K562 (cell line): ENCODE results near the gene TTC24. TPM values are rescaled to one million over a fixed set of nuclear protein-coding genes. Genes with fewer than 3 reads are reported as not detected.

Experiments
- ATAC-seq: fragments of 200-7000 bp; cut with Tn5 transposase; 3 replicates; pipeline ENCODE4 v1.9.1; 2020; ENCODE audit warnings: moderate library complexity
- BruUV-seq: library from RNA; stranded (reverse); fragments of 400-500 nt; replicated peaks from 2 replicates; lab custom pipeline; 2021; lab: Mats Ljungman, UMichigan
- CTCF ChIA-PET: fragments of 300-600 bp; formaldehyde crosslinking; extraction: SDS; loops from one replicate; lab custom pipeline; 2021; ENCODE audit warnings: low intra/inter-chr PET ratio; lab: Yijun Ruan, JAX
- POLR2A ChIA-PET: fragments of 300-600, 350-650 bp; sonication (Branson Sonifier 250); formaldehyde crosslinking; extraction: SDS; loops from one replicate; lab custom pipeline; 2021; ENCODE audit warnings: antibody characterized with exemption, inconsistent platforms; lab: Yijun Ruan, JAX
- DNase-seq, 4 experiments: peaks; one replicate each; pipeline versions ENCODE4 v3.0.0 to v3.0.0-alpha.2; 2011 to 2018; ENCODE audit warnings: low spot score in 3 of 4, mixed read lengths in 3 of 4; ENCODE audit errors: extremely low read depth in 1 of 4
- FAIRE-seq: peaks from 2 replicates; lab custom pipeline; 2011; peaks lifted over from hg19 to GRCh38; lab: Jason Lieb, UNC
- H2AFZ ChIP-seq: 2 replicates; pipeline ENCODE4 v1.6.0; 2011; ENCODE audit warnings: low read depth, low read length, control low read depth, inconsistent platforms
- H3K27ac ChIP-seq: fragments of 200-600 bp; 3 replicates; pipeline ENCODE4 v1.8.0; 2011; ENCODE audit warnings: low read depth, mild to moderate bottlenecking, control low read depth, inconsistent platforms, low read length, moderate library complexity, mixed read lengths; ENCODE audit errors: extremely low read depth
- H3K27me3 ChIP-seq, 2 experiments: fragments of 300-600 bp in 1 of 2; 2 replicates in 1 of 2; 3 replicates in 1 of 2; pipeline versions ENCODE4 v1.6.0 to v1.8.0; 2011; ENCODE audit warnings: inconsistent platforms in 2 of 2, low read length in 2 of 2, mild to moderate bottlenecking in 1 of 2, mixed read lengths in 1 of 2, moderate library complexity in 1 of 2; ENCODE audit not compliant: control insufficient read depth in 2 of 2, insufficient read depth in 2 of 2
- H3K36me3 ChIP-seq: fragments of 300-600 bp; 3 replicates; pipeline ENCODE4 v1.8.0; 2011; ENCODE audit warnings: mild to moderate bottlenecking, low read length, inconsistent platforms; ENCODE audit not compliant: control insufficient read depth, insufficient read depth
- H3K4me1 ChIP-seq, 2 experiments: fragments of 200-600 bp in 1 of 2; replicated peaks in 1 of 2; 2 replicates in 1 of 2; 3 replicates in 1 of 2; pipeline versions ENCODE4 v1.5.1 to v1.8.0; 2011; ENCODE audit warnings: inconsistent platforms in 2 of 2, low read length in 2 of 2, mild to moderate bottlenecking in 1 of 2, mixed read lengths in 1 of 2, moderate library complexity in 1 of 2; ENCODE audit not compliant: control insufficient read depth in 2 of 2, insufficient read depth in 2 of 2
- H3K4me2 ChIP-seq: 2 replicates; pipeline ENCODE4 v1.6.1; 2011; ENCODE audit warnings: low read length, control low read depth, inconsistent platforms, mixed read lengths; ENCODE audit not compliant: insufficient read depth
- H3K4me3 ChIP-seq: fragments of 200-600 bp; sonication (generic), shearing (Covaris generic); 2 replicates; pipeline ENCODE4 v1.5.1; 2016; ENCODE audit warnings: control low read depth, inconsistent platforms
- H3K79me2 ChIP-seq: fragments of 200-600 bp; 3 replicates; pipeline ENCODE4 v1.8.0; 2011; ENCODE audit warnings: low read length, inconsistent platforms; ENCODE audit not compliant: control insufficient read depth, insufficient read depth
- H3K9ac ChIP-seq, 2 experiments: 2 replicates each; pipeline versions ENCODE4 v1.6.0 to v1.6.1; 2011; ENCODE audit warnings: low read depth in 2 of 2, low read length in 2 of 2, control low read depth in 1 of 2, inconsistent platforms in 1 of 2, mild to moderate bottlenecking in 1 of 2, mixed read lengths in 1 of 2; ENCODE audit not compliant: insufficient read depth in 1 of 2
- H3K9me1 ChIP-seq: one replicate; pipeline ENCODE4 v1.6.0; 2011; ENCODE audit warnings: inconsistent platforms, mild to moderate bottlenecking, low read length, moderate library complexity; ENCODE audit not compliant: control insufficient read depth, insufficient read depth
- H3K9me3 ChIP-seq: replicated peaks from 2 replicates; pipeline ENCODE4 v1.5.1; 2011; ENCODE audit warnings: low read depth, low read length, inconsistent platforms; ENCODE audit not compliant: control insufficient read depth, insufficient read depth
- H4K20me1 ChIP-seq: replicated peaks from 2 replicates; pipeline ENCODE4 v1.6.1; 2011; ENCODE audit warnings: low read length, inconsistent platforms, mixed read lengths; ENCODE audit not compliant: control insufficient read depth, insufficient read depth
- CC2D1A ChIP-seq: fragments of 450-650 bp; IDR thresholded peaks from 2 replicates; pipeline ENCODE4 v1.6.1; 2017; ENCODE audit warnings: mild to moderate bottlenecking
- ERF ChIP-seq: fragments of 450-650 bp; formaldehyde crosslinking; IDR thresholded peaks from 2 replicates; pipeline ENCODE4 v1.4.0; 2020; ENCODE audit warnings: mild to moderate bottlenecking, mixed read lengths
- MCM5 ChIP-seq: fragments of 450-650 bp; IDR thresholded peaks from 2 replicates; pipeline ENCODE4 v1.6.1; 2016; ENCODE audit warnings: low read depth
- NBN ChIP-seq: fragments of 450-650 bp; IDR thresholded peaks from 2 replicates; pipeline ENCODE4 v1.6.1; 2016; ENCODE audit warnings: low read depth, mild to moderate bottlenecking
- SRSF7 ChIP-seq: fragments of 200-400 bp; formaldehyde crosslinking; optimal IDR thresholded peaks from 2 replicates; pipeline ENCODE3; 2017; ENCODE audit warnings: mild to moderate bottlenecking, low read depth, low read length
- ZNF324 ChIP-seq: fragments of 250-450 bp; sonication (Bioruptor Pico); IDR thresholded peaks from 2 replicates; pipeline ENCODE4 v1.4.0; 2020; ENCODE audit warnings: mild to moderate bottlenecking
- ZNF764 ChIP-seq: fragments of 250-450 bp; sonication (Bioruptor Pico); IDR thresholded peaks from 2 replicates; pipeline ENCODE4 v1.4.0; 2020; ENCODE audit warnings: low read depth, mild to moderate bottlenecking, moderate library complexity
- WGBS: fragments of 100-300 bp; shearing (Covaris generic); methylation state at CpG from one replicate; pipeline ENCODE4 v1.1.6; 2016; ENCODE audit warnings: low coverage, mixed read lengths; ENCODE audit not compliant: insufficient coverage; ENCODE audit errors: missing lambda C conversion rate; 5-methylcytosine and 5-hydroxymethylcytosine counted together
- in situ Hi-C: fragments of 300-500 bp; cut with MboI; formaldehyde crosslinking; loops from 4 replicates; pipeline ENCODE4 v1.15.0; 2018; ENCODE audit warnings: inconsistent platforms, mixed read lengths
- intact Hi-C: fragments of 100-400 bp; cut with micrococcal nuclease; formaldehyde crosslinking; loops from 2 replicates; pipeline ENCODE4 v1.14.2; 2022
- polyA plus RNA-seq, 8 experiments: library from polyadenylated mRNA; depleted of rRNA in 4 of 8; stranded (reverse) in 5 of 8; unstranded in 3 of 8; fragments of >200 nt; fragmentation: Nextera tagmentation in 2 of 8; fragmentation: Illumina TruSeq in 1 of 8; extraction: Ambion mirVana in 2 of 8; extraction: Trizol in 1 of 8; gene quantifications; 2 replicates each; pipeline versions ENCODE4 v1.2.1 to v1.2.3, GENCODE V29; 2011 to 2014; ENCODE audit warnings: inconsistent platforms in 1 of 8, missing spikeins in 1 of 8
- total RNA-seq, 7 experiments: library from RNA; depleted of rRNA in 6 of 7; stranded (reverse); fragments of >200 nt in 6 of 7; fragmentation: Illumina TruSeq in 2 of 7; extraction: Trizol in 2 of 7; gene quantifications; 2 replicates each; pipeline versions ENCODE4 v1.2.1 to v1.2.3, GENCODE V29; 2011 to 2021; ENCODE audit warnings: low replicate concordance in 1 of 7
- TF ChIP-seq, protein P1 (sequence below): fragments of 450-650 bp; IDR thresholded peaks from 2 replicates; pipeline ENCODE4 v1.6.1; 2018; ENCODE audit not compliant: partially characterized antibody

Gene TTC24
- total and polyA plus RNA-seq, 9 of the 15 experiments (the other 6 are each of a cell fraction or from before 2014, with no cell fraction given) = not detected

DNA sequence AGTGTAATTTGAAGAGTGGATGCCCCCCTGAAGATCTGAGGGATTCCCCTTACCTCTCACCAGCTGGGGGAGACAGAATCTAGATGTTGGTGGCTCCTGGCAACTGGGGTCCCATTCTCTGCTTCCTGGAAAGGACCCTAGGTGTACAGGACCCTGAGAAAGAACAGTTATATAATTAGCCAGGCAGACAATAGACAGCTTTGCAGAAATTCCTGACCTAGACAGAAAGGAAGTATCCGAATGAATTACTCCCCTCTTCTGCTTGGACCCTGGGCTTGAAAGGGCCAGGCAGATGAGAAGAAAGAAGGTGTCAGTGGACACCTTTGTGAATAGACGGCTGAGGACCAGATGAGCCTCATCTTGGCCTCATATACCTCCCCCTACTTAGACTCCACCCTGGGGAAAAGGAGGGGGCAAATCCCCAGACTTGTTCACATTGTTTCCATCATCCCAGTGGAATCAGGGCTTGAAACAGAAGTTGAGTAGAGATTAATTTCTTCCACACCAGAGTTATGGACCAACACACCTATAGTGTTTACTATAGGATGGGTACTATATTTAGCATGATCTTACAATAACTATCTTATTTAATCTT is 5.4 kb upstream of the TTC24 start:
- no peaks in the 10 kb centered on the region for H4K20me1 ChIP-seq
- H3K36me3 ChIP-seq = no peaks in the 10 kb centered on the region
- peaks cover 8% of the 10 kb centered on the region for H3K9me1 ChIP-seq
- peaks cover 11 to 19% of the 10 kb centered on the region in 2 experiments for H3K4me1 ChIP-seq
- peaks cover 22% of the 10 kb centered on the region; the same call in 2 of the 3 replicates for H3K79me2 ChIP-seq
- peak overlapping the region; percentile 60 for H2AFZ ChIP-seq
- no peak for DNase-seq
- no peak overlapping the region for H3K4me3 ChIP-seq
- no peak for FAIRE-seq
- H3K4me2 ChIP-seq = peak overlapping the region; percentile 26; the same call in 1 of the 2 replicates
- WGBS = 27% methylated on average over 2 of the region's 2 CpGs
- no peaks in the 10 kb centered on the region for H3K27me3 ChIP-seq
- TF ChIP-seq ZNF764 = no peak
- no peak for TF ChIP-seq NBN
- no peak for TF ChIP-seq ZNF324
- TF ChIP-seq CC2D1A = no peak
- TF ChIP-seq MCM5 = no peak
- TF ChIP-seq, protein P1, sequence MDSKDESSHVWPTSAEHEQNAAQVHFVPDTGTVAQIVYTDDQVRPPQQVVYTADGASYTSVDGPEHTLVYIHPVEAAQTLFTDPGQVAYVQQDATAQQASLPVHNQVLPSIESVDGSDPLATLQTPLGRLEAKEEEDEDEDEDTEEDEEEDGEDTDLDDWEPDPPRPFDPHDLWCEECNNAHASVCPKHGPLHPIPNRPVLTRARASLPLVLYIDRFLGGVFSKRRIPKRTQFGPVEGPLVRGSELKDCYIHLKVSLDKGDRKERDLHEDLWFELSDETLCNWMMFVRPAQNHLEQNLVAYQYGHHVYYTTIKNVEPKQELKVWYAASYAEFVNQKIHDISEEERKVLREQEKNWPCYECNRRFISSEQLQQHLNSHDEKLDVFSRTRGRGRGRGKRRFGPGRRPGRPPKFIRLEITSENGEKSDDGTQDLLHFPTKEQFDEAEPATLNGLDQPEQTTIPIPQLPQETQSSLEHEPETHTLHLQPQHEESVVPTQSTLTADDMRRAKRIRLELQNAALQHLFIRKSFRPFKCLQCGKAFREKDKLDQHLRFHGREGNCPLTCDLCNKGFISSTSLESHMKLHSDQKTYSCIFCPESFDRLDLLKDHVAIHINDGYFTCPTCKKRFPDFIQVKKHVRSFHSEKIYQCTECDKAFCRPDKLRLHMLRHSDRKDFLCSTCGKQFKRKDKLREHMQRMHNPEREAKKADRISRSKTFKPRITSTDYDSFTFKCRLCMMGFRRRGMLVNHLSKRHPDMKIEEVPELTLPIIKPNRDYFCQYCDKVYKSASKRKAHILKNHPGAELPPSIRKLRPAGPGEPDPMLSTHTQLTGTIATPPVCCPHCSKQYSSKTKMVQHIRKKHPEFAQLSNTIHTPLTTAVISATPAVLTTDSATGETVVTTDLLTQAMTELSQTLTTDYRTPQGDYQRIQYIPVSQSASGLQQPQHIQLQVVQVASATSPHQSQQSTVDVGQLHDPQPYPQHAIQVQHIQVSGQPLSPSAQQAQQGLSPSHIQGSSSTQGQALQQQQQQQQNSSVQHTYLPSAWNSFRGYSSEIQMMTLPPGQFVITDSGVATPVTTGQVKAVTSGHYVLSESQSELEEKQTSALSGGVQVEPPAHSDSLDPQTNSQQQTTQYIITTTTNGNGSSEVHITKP = no peak
- TF ChIP-seq SRSF7 = no peak
- TF ChIP-seq ERF (CRISPR knock-in tag) = no peak
- no peak overlapping the region; a peak in 1 of 4 replicates for H3K9ac ChIP-seq
- no peaks in the 10 kb centered on the region for H3K9me3 ChIP-seq
- H3K27ac ChIP-seq = no peak overlapping the region
- in situ Hi-C loops = no loop called here
- BruUV-seq = no TSS peak
- intact Hi-C loops = no loop called here
- ChIA-PET CTCF (no interaction called here), POLR2A (interaction anchor here (0.6 to 0.9 kb wide), 2 partner anchors 25 to 28 kb away, joined by 3 read pairs; no protein-coding TSS in a partner anchor)
- ATAC-seq = no peak
